ENCODE results near the gene KLHL18. TPM values are rescaled to one million over a fixed set of nuclear protein-coding genes. Genes with fewer than 3 reads are reported as not detected.

The KLHL18 gene
- total RNA-seq, 1 donor from 2014 or later: 49.3 TPM

- no peak for DNase-seq
- intact Hi-C loops (cut with micrococcal nuclease): no loop called here
- Mint-ChIP-seq H3K27ac (no peak overlapping the region), H3K9me3 (no peaks in the 10 kb centered on the region), H3K27me3 (no peaks in the 10 kb centered on the region), H3K36me3 (ENCODE audit: low read depth) (peaks cover 15% of the 10 kb centered on the region), H3K4me1 (peaks cover 20% of the 10 kb centered on the region), H3K4me3 (no peak overlapping the region)
Measured at GRCh38 chr3:47392933-47393332, 110.2 kb downstream of the KLHL18 start.

- peaks cover 16% of the 10 kb centered on the region for H3K36me3 Mint-ChIP-seq (ENCODE audit: low read depth)
- H3K27me3 Mint-ChIP-seq: no peaks in the 10 kb centered on the region
- H3K4me3 Mint-ChIP-seq: no peak overlapping the region
- intact Hi-C loops (cut with micrococcal nuclease): no loop called here
- no peak overlapping the region for H3K27ac Mint-ChIP-seq
- H3K9me3 Mint-ChIP-seq: no peaks in the 10 kb centered on the region
- no peak for DNase-seq
- H3K4me1 Mint-ChIP-seq: peaks cover 23% of the 10 kb centered on the region
Measured at GRCh38 chr3:47394140-47394870, 111.6 kb downstream of the KLHL18 start.

- Mint-ChIP-seq H3K36me3 (ENCODE audit: low read depth) (peaks cover 18% of the 10 kb centered on the region), H3K4me1 (peaks cover 24% of the 10 kb centered on the region), H3K9me3 (no peaks in the 10 kb centered on the region), H3K4me3 (no peak overlapping the region), H3K27ac (no peak overlapping the region), H3K27me3 (no peaks in the 10 kb centered on the region)
- DNase-seq: no peak
- intact Hi-C loops (cut with micrococcal nuclease): no loop called here
Measured at GRCh38 chr3:47394881-47395280, 112.1 kb downstream of the KLHL18 start.

Other genes with a start within 250 kb of the KLHL18 start
- 41.5 and 42.0 TPM in 2 replicates for gene SETD2, start 118.8 kb upstream of the KLHL18 start, total RNA-seq
- gene KIF9, start 145 bp upstream of the KLHL18 start, total RNA-seq: 3.0 and 3.6 TPM in 2 replicates
- gene PTPN23, start 98.1 kb downstream of the KLHL18 start, total RNA-seq: 34.1 and 34.6 TPM in 2 replicates
- 86.3 and 87.2 TPM in 2 replicates for gene SCAP, start 193.0 kb downstream of the KLHL18 start, total RNA-seq
- gene ELP6, start 230.8 kb downstream of the KLHL18 start, total RNA-seq: 45.9 and 49.7 TPM in 2 replicates

Data from activated CD4-positive, alpha-beta T cell treated with anti-CD3 and anti-CD28 coated beads, Interleukin-2, amount 10 ng/mL, durations not matched to agents 24 days and 14 days (primary cell).